ENCODE data around the gene HDDC2. TPM values are rescaled to one million over a fixed set of nuclear protein-coding genes. Genes with fewer than 3 reads are reported as not detected.

Gene HDDC2
- total RNA-seq, 2 experiments from 2014 or later = 47.3 to 50.0 TPM

- Mint-ChIP-seq H3K36me3 (ENCODE audit: low read depth) (no peaks in the 10 kb centered on the region), H3K4me1 (no peaks in the 10 kb centered on the region), H3K27me3 (no peaks in the 10 kb centered on the region), H3K9me3 (no peaks in the 10 kb centered on the region), H3K27ac (no peak overlapping the region), H3K4me3 (no peak overlapping the region)
- POLR2A ChIA-PET = no interaction called here
- DNase-seq = no peak
- CTCF ChIA-PET = no interaction called here
Observed at GRCh38 chr6:125257351-125257750, 44.4 kb downstream of the HDDC2 start.

- Mint-ChIP-seq H3K27ac (no peak overlapping the region), H3K9me3 (no peaks in the 10 kb centered on the region), H3K4me1 (peaks cover 4% of the 10 kb centered on the region), H3K4me3 (no peak overlapping the region), H3K27me3 (no peaks in the 10 kb centered on the region), H3K36me3 (ENCODE audit: low read depth) (no peaks in the 10 kb centered on the region)
- CTCF ChIA-PET = no interaction called here
- DNase-seq = no peak
- POLR2A ChIA-PET = no interaction called here
Observed at GRCh38 chr6:125255201-125255600, 46.6 kb downstream of the HDDC2 start.

- ChIA-PET CTCF (no interaction called here), POLR2A (no interaction called here)
- H3K9me3 Mint-ChIP-seq = no peaks in the 10 kb centered on the region
- H3K27me3 Mint-ChIP-seq = no peaks in the 10 kb centered on the region
- no peak for DNase-seq
- H3K4me3 Mint-ChIP-seq = no peak overlapping the region
- no peak overlapping the region for H3K27ac Mint-ChIP-seq
- H3K36me3 Mint-ChIP-seq (ENCODE audit: low read depth) = no peaks in the 10 kb centered on the region
- peaks cover 4% of the 10 kb centered on the region for H3K4me1 Mint-ChIP-seq
Observed at GRCh38 chr6:125254321-125254720, 47.4 kb downstream of the HDDC2 start.

GRCh38 chr6:125253881-125254280 is 47.9 kb downstream of the HDDC2 start:
- H3K27me3 Mint-ChIP-seq = no peaks in the 10 kb centered on the region
- peaks cover 4% of the 10 kb centered on the region for H3K4me1 Mint-ChIP-seq
- no peak for DNase-seq
- H3K9me3 Mint-ChIP-seq = no peaks in the 10 kb centered on the region
- H3K27ac Mint-ChIP-seq = no peak overlapping the region
- H3K4me3 Mint-ChIP-seq = no peak overlapping the region
- no peaks in the 10 kb centered on the region for H3K36me3 Mint-ChIP-seq (ENCODE audit: low read depth)
- CTCF ChIA-PET = no interaction called here
- POLR2A ChIA-PET = no interaction called here

- POLR2A ChIA-PET = no interaction called here
- no peak overlapping the region for H3K27ac Mint-ChIP-seq
- no peaks in the 10 kb centered on the region for H3K27me3 Mint-ChIP-seq
- peaks cover 4% of the 10 kb centered on the region for H3K4me1 Mint-ChIP-seq
- CTCF ChIA-PET = no interaction called here
- DNase-seq = no peak
- H3K36me3 Mint-ChIP-seq (ENCODE audit: low read depth) = no peaks in the 10 kb centered on the region
- no peak overlapping the region for H3K4me3 Mint-ChIP-seq
- no peaks in the 10 kb centered on the region for H3K9me3 Mint-ChIP-seq
Observed at GRCh38 chr6:125252891-125253290, 48.9 kb downstream of the HDDC2 start.

GRCh38 chr6:125251516-125252220 is 50.1 kb downstream of the HDDC2 start:
- Mint-ChIP-seq H3K36me3 (ENCODE audit: low read depth) (no peaks in the 10 kb centered on the region), H3K27ac (no peak overlapping the region), H3K27me3 (no peaks in the 10 kb centered on the region), H3K9me3 (no peaks in the 10 kb centered on the region), H3K4me1 (peaks cover 4% of the 10 kb centered on the region), H3K4me3 (no peak overlapping the region)
- ChIA-PET CTCF (no interaction called here), POLR2A (no interaction called here)
- DNase-seq = no peak

GRCh38 chr6:125250511-125250910 is 51.3 kb downstream of the HDDC2 start:
- POLR2A ChIA-PET = no interaction called here
- Mint-ChIP-seq H3K27me3 (no peaks in the 10 kb centered on the region), H3K4me1 (peaks cover 4% of the 10 kb centered on the region), H3K4me3 (no peak overlapping the region), H3K36me3 (ENCODE audit: low read depth) (no peaks in the 10 kb centered on the region), H3K9me3 (no peaks in the 10 kb centered on the region), H3K27ac (no peak overlapping the region)
- no peak for DNase-seq
- CTCF ChIA-PET = no interaction called here

- Mint-ChIP-seq H3K27me3 (peaks cover 3% of the 10 kb centered on the region), H3K36me3 (ENCODE audit: low read depth) (no peaks in the 10 kb centered on the region)
- POLR2A ChIA-PET = no interaction called here
Observed at GRCh38 chr6:125248136-125248535, 53.6 kb downstream of the HDDC2 start.

GRCh38 chr6:125246566-125246965 is 55.2 kb downstream of the HDDC2 start:
- CTCF ChIA-PET = no interaction called here
- H3K36me3 Mint-ChIP-seq (ENCODE audit: low read depth) = peaks cover 3% of the 10 kb centered on the region
- no peaks in the 10 kb centered on the region for H3K4me1 Mint-ChIP-seq
- POLR2A ChIA-PET = no interaction called here
- no peak for DNase-seq
- H3K27me3 Mint-ChIP-seq = peaks cover 9% of the 10 kb centered on the region
- no peak overlapping the region for H3K27ac Mint-ChIP-seq
- no peak overlapping the region for H3K4me3 Mint-ChIP-seq
- peaks cover 2% of the 10 kb centered on the region for H3K9me3 Mint-ChIP-seq

More at GRCh38 chr6:125248136-125248535, 53.6 kb downstream of the HDDC2 start:
- Mint-ChIP-seq H3K9me3 (no peaks in the 10 kb centered on the region), H3K4me3 (no peak overlapping the region), H3K27ac (no peak overlapping the region), H3K4me1 (peaks cover 4% of the 10 kb centered on the region)
- no peak for DNase-seq
- CTCF ChIA-PET = no interaction called here

- no peak for DNase-seq
- Mint-ChIP-seq H3K36me3 (ENCODE audit: low read depth) (peaks cover 3% of the 10 kb centered on the region), H3K27me3 (peaks cover 16% of the 10 kb centered on the region), H3K9me3 (peaks cover 9% of the 10 kb centered on the region), H3K4me1 (no peaks in the 10 kb centered on the region), H3K4me3 (no peak overlapping the region), H3K27ac (no peak overlapping the region)
- ChIA-PET POLR2A (interaction anchor here (0.6 kb wide), 1 partner anchor 298 kb away, joined by 3 read pairs; no protein-coding TSS in a partner anchor), CTCF (no interaction called here)
Observed at GRCh38 chr6:125245523-125246264, 56.1 kb downstream of the HDDC2 start.

GRCh38 chr6:125245109-125245508 is 56.7 kb downstream of the HDDC2 start:
- POLR2A ChIA-PET = interaction anchor here (0.6 kb wide), 1 partner anchor 299 kb away, joined by 3 read pairs; no protein-coding TSS in a partner anchor
- no peak for DNase-seq

GRCh38 chr6:125237764-125238163 is 64.0 kb downstream of the HDDC2 start:
- ChIA-PET POLR2A (no interaction called here), CTCF (no interaction called here)
- Mint-ChIP-seq H3K27me3 (peaks cover 13% of the 10 kb centered on the region), H3K4me3 (no peak overlapping the region), H3K9me3 (peaks cover 10% of the 10 kb centered on the region), H3K4me1 (no peaks in the 10 kb centered on the region), H3K36me3 (ENCODE audit: low read depth) (peaks cover 3% of the 10 kb centered on the region), H3K27ac (no peak overlapping the region)
- DNase-seq = no peak

More at GRCh38 chr6:125245109-125245508, 56.7 kb downstream of the HDDC2 start:
- no peaks in the 10 kb centered on the region for H3K4me1 Mint-ChIP-seq
- H3K9me3 Mint-ChIP-seq = peaks cover 10% of the 10 kb centered on the region
- CTCF ChIA-PET = no interaction called here
- peaks cover 17% of the 10 kb centered on the region for H3K27me3 Mint-ChIP-seq
- H3K36me3 Mint-ChIP-seq (ENCODE audit: low read depth) = peaks cover 3% of the 10 kb centered on the region
- H3K4me3 Mint-ChIP-seq = no peak overlapping the region
- no peak overlapping the region for H3K27ac Mint-ChIP-seq

GRCh38 chr6:125236536-125237327 is 65.0 kb downstream of the HDDC2 start:
- Mint-ChIP-seq H3K27ac (no peak overlapping the region), H3K4me1 (no peaks in the 10 kb centered on the region), H3K9me3 (peaks cover 8% of the 10 kb centered on the region), H3K36me3 (ENCODE audit: low read depth) (no peaks in the 10 kb centered on the region), H3K27me3 (peaks cover 8% of the 10 kb centered on the region), H3K4me3 (no peak overlapping the region)
- no peak for DNase-seq
- ChIA-PET POLR2A (no interaction called here), CTCF (interaction anchor here (0.5 kb wide), 1 partner anchor 43 kb away, joined by 4 read pairs; no protein-coding TSS in a partner anchor)
